ENCODE measurements around the gene EGR2. TPM values are rescaled to one million over a fixed set of nuclear protein-coding genes. Genes with fewer than 3 reads are reported as not detected.
A peak's percentile ranks its signal among the peaks of the same experiment; 100 is the strongest.

The EGR2 gene
- total and polyA plus RNA-seq, 10 donors, result 0.94 to 16.8 (median 3.2) TPM

DNA sequence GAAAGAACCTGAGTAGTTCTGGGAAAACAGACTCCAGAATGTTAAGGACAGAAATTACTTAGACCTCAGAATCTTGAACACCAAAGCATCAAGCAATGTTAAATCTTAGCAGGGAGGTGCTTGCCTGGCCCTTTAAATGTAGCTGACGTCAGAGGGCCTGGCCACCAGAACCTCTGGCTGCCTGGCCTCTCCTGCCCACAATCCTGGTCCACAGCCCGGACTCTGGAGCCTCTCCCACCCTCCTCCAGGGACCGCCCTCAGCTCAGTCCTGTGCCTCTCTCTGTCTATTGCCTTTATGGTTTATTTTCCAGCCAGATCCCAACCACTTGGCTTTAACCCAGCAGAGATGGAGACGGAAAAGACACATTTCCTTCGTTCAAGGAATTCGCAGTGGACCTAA is 42.2 kb upstream of the EGR2 start:
- WGBS, 5 donors, result 59 to 83% (median 66%) methylated on average over 6 of the region's 6 CpGs
- Histone ChIP-seq H3K36me3 (no peaks in the 10 kb centered on the region), H3K4me1 (peaks cover 0 to 43% (median 13%) of the 10 kb centered on the region in 6 donors), H3K27me3 (replicated peaks in 1 of 7) (no peaks in the 10 kb centered on the region), H3K9me3 (no peaks in the 10 kb centered on the region), H3K4me3 (no peak overlapping the region), H3K27ac (no peak overlapping the region)
- intact Hi-C loops (cut with DNase I; ENCODE audit: low total_unique reads), result no loop called here
- TF ChIP-seq, protein P1, sequence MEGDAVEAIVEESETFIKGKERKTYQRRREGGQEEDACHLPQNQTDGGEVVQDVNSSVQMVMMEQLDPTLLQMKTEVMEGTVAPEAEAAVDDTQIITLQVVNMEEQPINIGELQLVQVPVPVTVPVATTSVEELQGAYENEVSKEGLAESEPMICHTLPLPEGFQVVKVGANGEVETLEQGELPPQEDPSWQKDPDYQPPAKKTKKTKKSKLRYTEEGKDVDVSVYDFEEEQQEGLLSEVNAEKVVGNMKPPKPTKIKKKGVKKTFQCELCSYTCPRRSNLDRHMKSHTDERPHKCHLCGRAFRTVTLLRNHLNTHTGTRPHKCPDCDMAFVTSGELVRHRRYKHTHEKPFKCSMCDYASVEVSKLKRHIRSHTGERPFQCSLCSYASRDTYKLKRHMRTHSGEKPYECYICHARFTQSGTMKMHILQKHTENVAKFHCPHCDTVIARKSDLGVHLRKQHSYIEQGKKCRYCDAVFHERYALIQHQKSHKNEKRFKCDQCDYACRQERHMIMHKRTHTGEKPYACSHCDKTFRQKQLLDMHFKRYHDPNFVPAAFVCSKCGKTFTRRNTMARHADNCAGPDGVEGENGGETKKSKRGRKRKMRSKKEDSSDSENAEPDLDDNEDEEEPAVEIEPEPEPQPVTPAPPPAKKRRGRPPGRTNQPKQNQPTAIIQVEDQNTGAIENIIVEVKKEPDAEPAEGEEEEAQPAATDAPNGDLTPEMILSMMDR (IDR thresholded peaks at IDR 0.05 in 8 of 11, conservative IDR thresholded peaks at IDR 0.05 in 3 of 11), result no peak
- no peak for DNase-seq

GRCh38 chr10:62856021-62856420 is 39.9 kb upstream of the EGR2 start:
- 59 to 80% (median 74%) methylated on average over 4 of the region's 4 CpGs for WGBS, 5 donors
- no peak for DNase-seq
- no peaks in the 10 kb centered on the region for H3K27me3 ChIP-seq (replicated peaks in 1 of 7)
- no peak for TF ChIP-seq POLR2AphosphoS5 (IDR thresholded peaks at IDR 0.05)
- TF ChIP-seq, protein P1 (IDR thresholded peaks at IDR 0.05 in 8 of 11, conservative IDR thresholded peaks at IDR 0.05 in 3 of 11), result no peak
- no peak for TF ChIP-seq POLR2A (IDR thresholded peaks at IDR 0.05)
- H3K9me3 ChIP-seq, result no peaks in the 10 kb centered on the region
- H3K4me1 ChIP-seq, result peaks cover 4 to 63% (median 29%) of the 10 kb centered on the region in 6 donors
- intact Hi-C loops (cut with DNase I; ENCODE audit: low total_unique reads), result no loop called here
- H3K36me3 ChIP-seq, result no peaks in the 10 kb centered on the region
- no peak overlapping the region for H3K4me3 ChIP-seq
- H3K27ac ChIP-seq, result no peak overlapping the region

DNA sequence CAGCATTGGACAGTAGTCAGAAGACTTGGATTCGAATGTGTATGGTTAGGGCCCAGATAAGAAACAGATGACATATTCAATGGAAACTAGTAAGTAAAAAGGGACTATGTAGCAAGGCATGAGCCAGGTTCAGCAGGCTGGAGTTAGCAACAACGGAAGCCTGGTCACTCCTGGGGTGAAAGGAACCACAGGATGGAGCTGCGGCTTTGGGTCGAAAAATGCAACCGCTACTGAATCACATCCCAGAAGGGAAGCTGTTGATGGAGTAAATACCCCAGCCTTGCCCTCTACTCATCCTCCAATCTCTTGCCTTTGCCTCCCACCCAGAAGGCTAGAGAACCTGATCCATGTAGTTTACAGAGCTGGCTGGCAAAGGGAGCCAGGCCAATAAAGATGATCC is 37.5 kb upstream of the EGR2 start:
- Histone ChIP-seq H3K4me1 (peaks cover 4 to 69% (median 33%) of the 10 kb centered on the region in 6 donors), H3K4me3 (peak overlapping the region in 1 of 8 donors; percentile 1), H3K27me3 (replicated peaks in 1 of 7) (no peaks in the 10 kb centered on the region), H3K36me3 (no peaks in the 10 kb centered on the region), H3K27ac (peak overlapping the region in 2 of 8 donors; percentile 3 to 37), H3K9me3 (peaks cover 0 to 3% (median 0%) of the 10 kb centered on the region in 8 donors)
- intact Hi-C loops (cut with DNase I; ENCODE audit: low total_unique reads), result no loop called here
- DNase-seq, result no peak
- TF ChIP-seq POLR2A (IDR thresholded peaks at IDR 0.05) (no peak), POLR2AphosphoS5 (IDR thresholded peaks at IDR 0.05) (no peak)
- TF ChIP-seq, protein P1 (IDR thresholded peaks at IDR 0.05 in 8 of 11, conservative IDR thresholded peaks at IDR 0.05 in 3 of 11), result no peak
- 28 to 48% (median 33%) methylated on average over 5 of the region's 5 CpGs for WGBS, 5 donors

DNA sequence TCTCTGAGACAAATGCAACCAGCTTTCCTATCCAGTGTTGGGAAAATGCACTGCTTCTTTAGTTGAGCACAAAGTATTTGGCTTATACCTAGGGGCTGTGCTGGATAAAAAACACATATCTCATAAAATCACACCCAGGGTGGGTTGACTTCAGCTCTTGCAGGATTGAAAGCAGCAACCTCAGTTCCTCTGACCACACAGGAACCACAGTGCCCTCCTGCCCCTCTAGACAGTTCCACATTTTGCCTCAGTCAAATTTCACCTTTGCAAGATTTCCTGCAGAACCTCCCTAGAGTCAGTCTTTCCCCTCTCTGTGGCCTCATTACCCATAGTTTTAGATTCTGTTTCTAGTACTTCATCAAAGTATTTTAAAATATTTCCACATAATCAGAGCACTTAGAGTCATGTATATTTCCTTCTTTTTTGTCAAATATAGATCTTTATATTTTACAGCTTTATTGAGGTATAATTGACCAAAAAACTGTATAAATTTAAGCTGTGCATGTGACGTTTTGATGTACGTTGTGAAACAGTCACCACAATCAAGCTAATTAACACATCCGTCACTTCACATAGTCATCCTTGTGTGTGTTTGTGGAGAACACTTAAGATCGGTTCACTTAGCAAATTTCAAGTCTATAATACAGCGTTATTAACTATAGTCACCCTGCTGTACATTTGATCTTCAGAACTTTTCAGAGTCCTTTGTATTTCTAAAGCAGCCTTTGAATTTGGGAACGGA is 37.0 kb upstream of the EGR2 start:
- peak overlapping the region in 2 of 8 donors; percentile 3 to 37 for H3K27ac ChIP-seq
- intact Hi-C loops (cut with DNase I; ENCODE audit: low total_unique reads), result no loop called here
- 24 to 46% (median 33%) methylated on average over 6 of the region's 6 CpGs for WGBS, 5 donors
- no peak for TF ChIP-seq POLR2AphosphoS5 (IDR thresholded peaks at IDR 0.05)
- TF ChIP-seq POLR2A (IDR thresholded peaks at IDR 0.05), result no peak
- TF ChIP-seq, protein P1 (IDR thresholded peaks at IDR 0.05 in 8 of 11, conservative IDR thresholded peaks at IDR 0.05 in 3 of 11), result no peak
- H3K36me3 ChIP-seq, result no peaks in the 10 kb centered on the region
- no peaks in the 10 kb centered on the region for H3K27me3 ChIP-seq (replicated peaks in 1 of 7)
- peaks cover 4 to 69% (median 33%) of the 10 kb centered on the region in 6 donors for H3K4me1 ChIP-seq
- H3K4me3 ChIP-seq, result peak overlapping the region in 1 of 8 donors; percentile 1
- H3K9me3 ChIP-seq, result peaks cover 0 to 9% (median 2%) of the 10 kb centered on the region in 8 donors
- no peak for DNase-seq

Data from spleen (tissue), 11 donors.